Stomach (tissue), 9 donors: ENCODE data around the gene GRHL3. TPM values are rescaled to one million over a fixed set of nuclear protein-coding genes. Genes with fewer than 3 reads are reported as not detected.

Source experiments
- DNase-seq, 2 donors: peaks; one replicate each; pipeline versions ENCODE4 v3.0.0 to v3.0.0-alpha.2; 2013 to 2019
- H3K27ac ChIP-seq, 5 donors: fragments of 200-600 bp in 4 of 5; sonication (generic) in 4 of 5; one replicate each; pipeline ENCODE4 v1.5.1; 2013 to 2019; ENCODE audit warnings: mild to moderate bottlenecking in 1 of 5, moderate library complexity in 1 of 5
- H3K27me3 ChIP-seq, 3 donors: fragments of 200-600 bp; sonication (generic); one replicate each; pipeline ENCODE4 v1.5.1; 2017 to 2019; ENCODE audit warnings: mixed run types in 1 of 3
- H3K36me3 ChIP-seq, 4 donors: fragments of 200-600 bp; sonication (generic); 1 replicate in 3 of 4; 2 replicates in 1 of 4; pipeline ENCODE4 v1.5.1; 2016 to 2019
- H3K4me1 ChIP-seq, 4 donors: fragments of 200-600 bp; sonication (generic); one replicate each; pipeline ENCODE4 v1.5.1; 2016 to 2019
- H3K4me3 ChIP-seq, 4 donors: fragments of 200-600 bp; sonication (generic) in 3 of 4; one replicate each; pipeline ENCODE4 v1.5.1; 2016 to 2019; ENCODE audit warnings: mild to moderate bottlenecking in 1 of 4
- H3K9me3 ChIP-seq, 4 donors: fragments of 200-600 bp; sonication (generic); one replicate each; pipeline ENCODE4 v1.5.1; 2016 to 2019
- EP300 ChIP-seq: sonication (generic); formaldehyde crosslinking; IDR thresholded peaks from one replicate; pipeline ENCODE4 v1.6.1; 2017; ENCODE audit warnings: antibody characterized with exemption
- POLR2A ChIP-seq, 4 donors: fragments of 450-650 bp; IDR thresholded peaks; one replicate each; pipeline ENCODE4 v1.6.1; 2016; ENCODE audit warnings: antibody characterized with exemption in 4 of 4, control low read depth in 2 of 4, mild to moderate bottlenecking in 1 of 4, moderate library complexity in 1 of 4
- POLR2AphosphoS5 ChIP-seq, 3 donors: sonication (generic); formaldehyde crosslinking; IDR thresholded peaks; one replicate each; pipeline ENCODE4 v1.6.1; 2016; ENCODE audit warnings: antibody characterized with exemption in 3 of 3
- WGBS, 5 donors: extraction: QIAGEN DNeasy Blood & Tissue Kit in 3 of 5; methylation state at CpG; one replicate each; pipeline versions ENCODE4 v1.1.5 to v1.1.7; 2013 to 2018; 5-methylcytosine and 5-hydroxymethylcytosine counted together
- intact Hi-C: fragments of 100-400 bp; cut with DNase I; formaldehyde crosslinking; loops from one replicate; pipeline ENCODE4 v1.15.1; 2023; ENCODE audit warnings: low total_unique reads
- polyA plus RNA-seq, 3 donors: library from polyadenylated mRNA; stranded (reverse); fragments of 200-250 nt; gene quantifications; one replicate each; pipeline ENCODE4 v1.2.3, GENCODE V29; 2013
- total RNA-seq, 5 donors: library from RNA; depleted of rRNA; stranded (reverse); fragments of >200 nt; gene quantifications; one replicate each; pipeline versions ENCODE4 v1.1.0 to v1.2.3, GENCODE V29; 2014 to 2016
- TF ChIP-seq, protein P1 (sequence below), 7 experiments: fragments of 450-650 bp in 4 of 7; fragments of 200-600 bp in 3 of 7; sonication (generic) in 3 of 7; IDR thresholded peaks; one replicate each; pipeline ENCODE4 v1.5.1; 2016 to 2019; ENCODE audit warnings: antibody characterized with exemption in 7 of 7, control low read depth in 2 of 7, mild to moderate bottlenecking in 1 of 7
- donor health status: healthy with polysubstance abuse.
- donor health status: Bipolar disorder and iron deficiency.
- donor health status: healthy.

GRHL3 gene
- total and polyA plus RNA-seq, 8 donors, result 0.19 to 13.9 (median 0.67) TPM; not detected in 4

DNA sequence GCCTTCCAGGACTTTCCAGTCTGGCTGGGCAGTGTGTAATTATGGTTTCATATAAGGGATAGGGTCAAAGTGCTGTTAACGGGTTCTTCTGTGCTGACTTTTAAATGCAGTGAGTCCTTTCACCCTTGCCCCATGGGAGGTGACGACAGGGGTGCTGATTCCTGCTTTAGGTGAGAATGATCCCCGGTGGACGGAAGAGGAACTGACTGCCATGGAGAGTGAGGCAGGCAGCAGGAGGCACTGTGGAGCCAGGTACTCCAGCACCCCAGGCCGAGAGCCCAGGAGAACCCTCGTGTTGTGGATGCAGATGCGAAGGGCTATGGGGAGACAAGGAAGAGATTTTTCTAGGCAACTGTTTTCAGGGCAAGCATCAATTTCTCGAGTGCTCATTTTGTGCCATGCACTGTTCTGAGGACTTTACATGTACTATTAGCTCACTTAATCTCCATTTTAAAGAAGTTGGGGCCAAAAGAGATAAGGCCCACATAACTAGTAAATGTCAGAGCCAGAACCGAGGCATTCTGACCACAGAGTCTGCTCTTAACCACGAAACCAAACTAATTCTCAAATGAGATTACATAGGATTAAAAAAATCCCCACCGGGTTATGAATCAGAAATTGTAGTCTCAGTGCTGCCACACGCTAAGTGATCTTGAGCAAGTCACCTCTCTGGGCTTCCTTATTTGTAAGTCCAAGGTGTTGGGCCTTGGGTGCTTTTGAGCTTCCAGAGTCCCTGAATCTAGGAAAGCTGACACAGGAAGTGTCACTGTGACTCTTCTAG lies 66.2 kb downstream of the GRHL3 start:
- H3K4me3 ChIP-seq, result no peak overlapping the region
- H3K9me3 ChIP-seq, result no peaks in the 10 kb centered on the region
- peaks cover 4 to 55% (median 24%) of the 10 kb centered on the region in 4 donors for H3K4me1 ChIP-seq
- intact Hi-C loops, result loop anchor here (5.0 kb wide), 1 partner anchor 183 kb away; no protein-coding TSS in a partner anchor
- peak overlapping the region in 2 of 5 donors; percentile 44 to 66 for H3K27ac ChIP-seq
- no peaks in the 10 kb centered on the region for H3K27me3 ChIP-seq
- no peak for DNase-seq
- no peak for TF ChIP-seq POLR2AphosphoS5 (IDR thresholded peaks at IDR 0.05)
- TF ChIP-seq POLR2A (IDR thresholded peaks at IDR 0.05), result no peak
- TF ChIP-seq, protein P1, sequence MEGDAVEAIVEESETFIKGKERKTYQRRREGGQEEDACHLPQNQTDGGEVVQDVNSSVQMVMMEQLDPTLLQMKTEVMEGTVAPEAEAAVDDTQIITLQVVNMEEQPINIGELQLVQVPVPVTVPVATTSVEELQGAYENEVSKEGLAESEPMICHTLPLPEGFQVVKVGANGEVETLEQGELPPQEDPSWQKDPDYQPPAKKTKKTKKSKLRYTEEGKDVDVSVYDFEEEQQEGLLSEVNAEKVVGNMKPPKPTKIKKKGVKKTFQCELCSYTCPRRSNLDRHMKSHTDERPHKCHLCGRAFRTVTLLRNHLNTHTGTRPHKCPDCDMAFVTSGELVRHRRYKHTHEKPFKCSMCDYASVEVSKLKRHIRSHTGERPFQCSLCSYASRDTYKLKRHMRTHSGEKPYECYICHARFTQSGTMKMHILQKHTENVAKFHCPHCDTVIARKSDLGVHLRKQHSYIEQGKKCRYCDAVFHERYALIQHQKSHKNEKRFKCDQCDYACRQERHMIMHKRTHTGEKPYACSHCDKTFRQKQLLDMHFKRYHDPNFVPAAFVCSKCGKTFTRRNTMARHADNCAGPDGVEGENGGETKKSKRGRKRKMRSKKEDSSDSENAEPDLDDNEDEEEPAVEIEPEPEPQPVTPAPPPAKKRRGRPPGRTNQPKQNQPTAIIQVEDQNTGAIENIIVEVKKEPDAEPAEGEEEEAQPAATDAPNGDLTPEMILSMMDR (IDR thresholded peaks at IDR 0.05), result no peak
- H3K36me3 ChIP-seq, result peaks cover 0 to 17% (median 9%) of the 10 kb centered on the region in 4 donors
- WGBS, 5 donors, result 73 to 81% (median 77%) methylated on average over 12 of the region's 12 CpGs

GRCh38 chr1:24386241-24386640 lies 67.1 kb downstream of the GRHL3 start:
- no peak overlapping the region for H3K27ac ChIP-seq
- intact Hi-C loops, result loop anchor here (5.0 kb wide), 1 partner anchor 184 kb away; no protein-coding TSS in a partner anchor
- H3K4me1 ChIP-seq, result peaks cover 0 to 53% (median 25%) of the 10 kb centered on the region in 4 donors
- peaks cover 0 to 17% (median 9%) of the 10 kb centered on the region in 4 donors for H3K36me3 ChIP-seq
- WGBS, 5 donors, result 66 to 78% (median 67%) methylated on average over 9 of the region's 9 CpGs
- no peak for TF ChIP-seq POLR2A (IDR thresholded peaks at IDR 0.05)
- TF ChIP-seq POLR2AphosphoS5 (IDR thresholded peaks at IDR 0.05), result no peak
- TF ChIP-seq, protein P1 (IDR thresholded peaks at IDR 0.05), result no peak
- no peak for TF ChIP-seq EP300
- no peak for DNase-seq
- H3K4me3 ChIP-seq, result no peak overlapping the region
- no peaks in the 10 kb centered on the region for H3K27me3 ChIP-seq
- H3K9me3 ChIP-seq, result no peaks in the 10 kb centered on the region

DNA sequence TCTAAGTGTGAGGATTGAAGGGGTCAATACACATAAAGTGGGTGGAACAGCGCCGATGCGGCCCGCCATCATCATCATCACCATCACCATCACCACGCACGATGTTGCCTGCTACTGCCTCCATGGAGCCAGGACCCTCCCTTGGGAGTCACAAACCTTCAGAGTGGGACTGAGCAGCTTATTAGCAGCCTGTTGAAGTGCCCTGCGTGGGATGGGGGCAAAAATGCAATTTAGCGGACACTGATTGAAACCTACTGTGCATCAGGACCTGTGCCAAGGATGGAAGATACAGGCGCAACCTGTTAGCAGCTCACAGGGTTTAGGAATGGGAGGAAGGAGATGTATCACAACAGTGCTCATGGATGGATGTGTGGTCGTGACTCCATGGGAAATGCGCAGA lies 67.8 kb downstream of the GRHL3 start:
- Histone ChIP-seq H3K4me1 (peaks cover 0 to 57% (median 29%) of the 10 kb centered on the region in 4 donors), H3K27ac (no peak overlapping the region), H3K36me3 (peaks cover 0 to 14% (median 9%) of the 10 kb centered on the region in 4 donors), H3K9me3 (no peaks in the 10 kb centered on the region), H3K27me3 (no peaks in the 10 kb centered on the region), H3K4me3 (no peak overlapping the region)
- no peak for DNase-seq
- intact Hi-C loops, result loop anchor here (5.0 kb wide), 1 partner anchor 185 kb away; no protein-coding TSS in a partner anchor
- WGBS, 5 donors, result 89 to 96% (median 94%) methylated on average over 11 of the region's 11 CpGs
- TF ChIP-seq EP300 (no peak), POLR2AphosphoS5 (IDR thresholded peaks at IDR 0.05) (no peak), POLR2A (IDR thresholded peaks at IDR 0.05) (no peak)
- TF ChIP-seq, protein P1 (IDR thresholded peaks at IDR 0.05), result no peak

DNA sequence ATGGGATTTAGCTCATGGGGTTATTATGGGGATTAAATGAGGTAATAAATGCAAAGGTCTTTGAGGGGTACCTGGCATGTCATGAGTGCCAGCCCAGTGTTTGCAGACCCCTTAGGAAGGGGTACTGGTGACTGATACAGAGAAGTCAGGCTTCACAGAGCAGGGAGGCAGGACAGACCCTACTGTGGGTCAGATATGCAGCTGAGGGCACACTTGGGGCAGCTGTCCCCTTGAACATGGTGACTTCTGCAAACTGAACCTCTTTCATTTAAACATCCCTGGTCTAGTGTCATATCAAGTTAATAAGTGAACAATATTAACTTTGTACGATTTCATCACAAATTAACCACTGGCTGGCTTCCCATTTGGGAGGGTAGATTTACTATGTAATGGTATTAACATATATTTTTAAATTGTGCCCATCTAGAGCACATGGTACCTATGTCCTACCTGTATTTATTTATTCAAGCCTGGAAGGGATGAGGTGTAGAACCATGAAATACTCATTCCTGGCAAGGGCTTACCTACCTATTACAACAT lies 68.5 kb downstream of the GRHL3 start:
- DNase-seq, result no peak

More for the DNA sequence above, 68.5 kb downstream of the GRHL3 start:
- Histone ChIP-seq H3K4me1 (peaks cover 0 to 65% (median 32%) of the 10 kb centered on the region in 4 donors), H3K9me3 (no peaks in the 10 kb centered on the region), H3K27ac (no peak overlapping the region), H3K4me3 (no peak overlapping the region), H3K36me3 (peaks cover 0 to 10% (median 3%) of the 10 kb centered on the region in 4 donors), H3K27me3 (no peaks in the 10 kb centered on the region)
- TF ChIP-seq POLR2A (IDR thresholded peaks at IDR 0.05), result no peak
- TF ChIP-seq, protein P1 (IDR thresholded peaks at IDR 0.05), result no peak
- TF ChIP-seq EP300, result no peak
- TF ChIP-seq POLR2AphosphoS5 (IDR thresholded peaks at IDR 0.05), result no peak
- WGBS, 5 donors, result 52 to 70% (median 61%) methylated on average over 1 of the region's 1 CpG
- intact Hi-C loops, result loop anchor here (5.0 kb wide), 1 partner anchor 185 kb away; no protein-coding TSS in a partner anchor
